Measurements from ENCODE around the gene GRAPL. TPM values are rescaled to one million over a fixed set of nuclear protein-coding genes. Genes with fewer than 3 reads are reported as not detected.
A peak's percentile ranks its signal among the peaks of the same experiment; 100 is the strongest.
"Not testable (repeated sequence)": the region's sequence is repeated elsewhere in the genome, so short reads cannot be mapped to it uniquely, and the experiment has no call there.

GRAPL gene
- total RNA-seq, 4 donors from 2014 or later: 0.71 to 1.2 TPM; not detected in 2

DNA sequence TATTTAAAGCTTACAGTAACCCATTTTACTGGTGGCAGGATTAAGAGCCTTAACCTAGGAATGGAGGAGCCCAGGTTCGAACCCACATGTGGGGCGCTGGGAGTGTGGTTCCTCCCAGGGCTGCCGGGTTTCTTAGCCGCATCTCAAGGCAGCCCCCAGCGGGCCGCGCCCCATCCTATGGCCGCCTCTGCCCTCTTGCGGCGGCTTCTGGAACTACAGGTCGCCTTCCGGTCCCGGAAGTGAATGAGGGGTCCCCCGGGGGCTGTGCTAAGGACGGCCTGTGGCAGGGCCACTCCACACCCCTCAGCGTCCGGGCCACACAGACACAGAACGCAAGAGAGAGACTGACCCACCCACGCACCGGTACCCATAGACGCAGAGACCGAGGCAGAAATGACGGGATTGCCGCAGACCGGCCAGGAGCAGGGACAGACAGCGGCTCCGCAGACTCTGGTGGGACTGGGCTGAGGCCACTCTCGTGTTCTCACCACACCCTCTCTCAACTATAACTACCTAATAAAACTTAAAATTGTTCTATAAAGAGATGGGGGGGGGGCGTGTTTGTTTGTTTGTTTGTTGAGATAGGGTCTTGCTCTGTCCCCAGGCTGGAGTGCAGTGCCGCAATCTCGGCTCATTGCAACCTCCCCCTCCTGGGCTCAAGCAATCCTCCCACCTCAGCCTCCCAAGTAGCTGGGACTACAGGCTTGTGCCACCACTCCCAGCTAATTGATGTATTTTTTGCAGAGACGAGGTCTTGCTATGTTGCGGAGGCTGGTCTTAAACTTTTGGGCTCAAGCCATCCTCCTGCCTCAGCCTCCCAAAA, 69.2 kb downstream of the GRAPL start:
- no CpG with 5 or more reads among the region's 33 CpGs for WGBS, 2 donors
- peak; percentile 12 to 78 for DNase-seq (ENCODE audit: low spot score in 2 of 2)
- H3K4me3 ChIP-seq (ENCODE audit: low read depth, poor library complexity, severe bottlenecking); intact Hi-C loops (cut with DNase I; ENCODE audit: low total_unique reads): not testable (repeated sequence)

DNA sequence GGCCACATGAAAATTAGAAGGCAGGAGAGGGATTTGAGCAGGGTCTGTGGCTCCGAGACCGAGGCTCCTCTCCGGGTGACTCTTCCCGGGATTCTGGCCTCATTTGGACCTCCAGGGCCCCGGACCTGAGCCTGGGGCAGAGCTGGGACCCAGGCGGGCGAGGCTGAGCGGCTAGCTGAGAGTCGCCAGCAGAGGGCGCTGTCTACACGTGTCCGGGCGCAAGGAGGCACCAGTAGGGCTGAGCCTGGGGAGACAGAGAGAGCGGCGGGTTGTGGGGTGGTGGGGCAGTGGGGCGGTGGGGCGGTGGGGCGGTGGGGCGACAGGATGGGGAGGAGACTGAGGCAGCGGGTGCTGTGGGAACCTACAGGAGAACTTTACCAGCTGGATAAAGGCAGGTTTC, 75.1 kb downstream of the GRAPL start:
- H3K4me3 ChIP-seq (ENCODE audit: low read depth, poor library complexity, severe bottlenecking); DNase-seq (ENCODE audit: low spot score in 2 of 2); intact Hi-C loops (cut with DNase I; ENCODE audit: low total_unique reads): not testable (repeated sequence)
- no CpG with 5 or more reads among the region's 20 CpGs for WGBS, 2 donors

DNA sequence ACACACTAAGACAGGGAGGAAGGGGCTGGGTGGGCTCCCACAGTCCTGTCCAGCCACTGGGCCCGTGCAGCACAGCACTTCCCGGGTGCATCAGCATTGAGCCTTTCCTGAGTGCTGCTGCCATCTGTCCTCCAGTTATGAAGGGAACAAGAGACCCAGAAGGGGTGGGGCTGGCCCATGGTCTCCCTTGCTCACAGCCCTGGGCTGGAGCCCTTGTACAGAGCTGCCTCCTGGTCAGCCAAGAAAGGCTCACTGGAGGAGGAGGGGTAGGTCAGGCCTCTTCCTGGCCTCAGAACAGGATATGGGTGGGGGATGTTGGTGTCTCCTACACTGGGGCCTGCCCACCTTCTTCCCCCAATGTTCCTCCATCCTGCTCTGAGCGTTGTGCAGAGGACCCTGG, 76.0 kb downstream of the GRAPL start:
- DNase-seq (ENCODE audit: low spot score in 2 of 2); H3K4me3 ChIP-seq (ENCODE audit: low read depth, poor library complexity, severe bottlenecking); intact Hi-C loops (cut with DNase I; ENCODE audit: low total_unique reads): not testable (repeated sequence)
- WGBS, 2 donors: no CpG with 5 or more reads among the region's 3 CpGs

Other genes starting within 250 kb of the GRAPL start
- gene SLC5A10, start 175.4 kb upstream of the GRAPL start, total RNA-seq: 1 to 10 TPM in 3 of 4 donors, under 1 TPM in 1; 0.32 to 1.4 (median 1.1) TPM
- 100 to 1,000 TPM; 131 to 298 (median 190) TPM for gene FAM83G, start 122.8 kb upstream of the GRAPL start, total RNA-seq
- gene GRAP, start 80.6 kb upstream of the GRAPL start, total RNA-seq: 1 to 10 TPM in 2 of 4 donors, under 1 TPM in 2; 0.55 to 3.5 (median 1.2) TPM
- 100 to 1,000 TPM in 2 of 4 donors, 10 to 100 TPM in 2; 69.4 to 251 (median 96.3) TPM for gene EPN2, start 109.8 kb downstream of the GRAPL start, total RNA-seq
- gene B9D1, start 235.1 kb downstream of the GRAPL start, total RNA-seq: 10 to 100 TPM in 3 of 4 donors, 1 to 10 TPM in 1; 2.4 to 24.5 (median 19.5) TPM